ENCODE results near the gene PLSCR4.

GRCh38 chr3:146279013-146279412, 28.1 kb upstream of the PLSCR4 start:
- TF ChIP-seq, protein P1, sequence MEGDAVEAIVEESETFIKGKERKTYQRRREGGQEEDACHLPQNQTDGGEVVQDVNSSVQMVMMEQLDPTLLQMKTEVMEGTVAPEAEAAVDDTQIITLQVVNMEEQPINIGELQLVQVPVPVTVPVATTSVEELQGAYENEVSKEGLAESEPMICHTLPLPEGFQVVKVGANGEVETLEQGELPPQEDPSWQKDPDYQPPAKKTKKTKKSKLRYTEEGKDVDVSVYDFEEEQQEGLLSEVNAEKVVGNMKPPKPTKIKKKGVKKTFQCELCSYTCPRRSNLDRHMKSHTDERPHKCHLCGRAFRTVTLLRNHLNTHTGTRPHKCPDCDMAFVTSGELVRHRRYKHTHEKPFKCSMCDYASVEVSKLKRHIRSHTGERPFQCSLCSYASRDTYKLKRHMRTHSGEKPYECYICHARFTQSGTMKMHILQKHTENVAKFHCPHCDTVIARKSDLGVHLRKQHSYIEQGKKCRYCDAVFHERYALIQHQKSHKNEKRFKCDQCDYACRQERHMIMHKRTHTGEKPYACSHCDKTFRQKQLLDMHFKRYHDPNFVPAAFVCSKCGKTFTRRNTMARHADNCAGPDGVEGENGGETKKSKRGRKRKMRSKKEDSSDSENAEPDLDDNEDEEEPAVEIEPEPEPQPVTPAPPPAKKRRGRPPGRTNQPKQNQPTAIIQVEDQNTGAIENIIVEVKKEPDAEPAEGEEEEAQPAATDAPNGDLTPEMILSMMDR (IDR thresholded peaks at IDR 0.05), result no peak
- TF ChIP-seq EP300 (IDR thresholded peaks at IDR 0.05) (no peak), POLR2AphosphoS5 (IDR thresholded peaks at IDR 0.05) (no peak)
